Trophoblast cell (in vitro differentiated cells and primary cell): ENCODE measurements around the gene RIC8B.
"Not testable (repeated sequence)": the region's sequence is repeated elsewhere in the genome, so short reads cannot be mapped to it uniquely, and the experiment has no call there.

Source experiments
- DNase-seq, 2 donors: peaks; one replicate each; pipeline ENCODE4 v3.0.0-alpha.2; 2016
- H2AFZ ChIP-seq: 2 replicates; pipeline ENCODE4 v1.6.1; 2013; ENCODE audit warnings: low read length, moderate library complexity, mild to moderate bottlenecking; ENCODE audit not compliant: insufficient read depth, poor library complexity
- H2AK5ac ChIP-seq: 2 replicates; pipeline ENCODE4 v1.6.1; 2013; ENCODE audit warnings: mild to moderate bottlenecking, low read length
- H2BK120ac ChIP-seq: 2 replicates; pipeline ENCODE4 v1.6.1; 2013; ENCODE audit warnings: low read length, mild to moderate bottlenecking, moderate library complexity; ENCODE audit not compliant: insufficient read depth, poor library complexity
- H2BK12ac ChIP-seq: 2 replicates; pipeline ENCODE4 v1.6.1; 2013; ENCODE audit warnings: mild to moderate bottlenecking, low read length, moderate library complexity
- H2BK5ac ChIP-seq: 2 replicates; pipeline ENCODE4 v1.6.1; 2013; ENCODE audit warnings: low read length, low read depth, moderate library complexity, mild to moderate bottlenecking; ENCODE audit not compliant: poor library complexity
- H3K14ac ChIP-seq: 2 replicates; pipeline ENCODE4 v1.6.1; 2013; ENCODE audit warnings: mild to moderate bottlenecking, low read length
- H3K18ac ChIP-seq: 2 replicates; pipeline ENCODE4 v1.6.1; 2013; ENCODE audit warnings: mild to moderate bottlenecking, low read length
- H3K23ac ChIP-seq: 2 replicates; pipeline ENCODE4 v1.6.1; 2013; ENCODE audit warnings: low read length
- H3K27ac ChIP-seq: 2 replicates; pipeline ENCODE4 v1.5.1; 2013; ENCODE audit warnings: low read depth, mild to moderate bottlenecking, inconsistent platforms, low read length, moderate library complexity
- H3K27me3 ChIP-seq: 2 replicates; pipeline ENCODE4 v1.6.1; 2013; ENCODE audit warnings: inconsistent platforms, mild to moderate bottlenecking, low read length, moderate library complexity; ENCODE audit not compliant: insufficient read depth
- H3K36me3 ChIP-seq, 2 experiments: 1 replicate in 1 of 2; 2 replicates in 1 of 2; pipeline ENCODE4 v1.6.1; 2013; ENCODE audit warnings: low read length in 2 of 2, mild to moderate bottlenecking in 2 of 2, moderate library complexity in 1 of 2; ENCODE audit not compliant: insufficient read depth in 2 of 2, control insufficient read depth in 1 of 2
- H3K4ac ChIP-seq: 2 replicates; pipeline ENCODE4 v1.6.1; 2013; ENCODE audit warnings: low read depth, mild to moderate bottlenecking, low read length, moderate library complexity
- H3K4me1 ChIP-seq, 2 experiments: 1 replicate in 1 of 2; 2 replicates in 1 of 2; pipeline ENCODE4 v1.6.1; 2013; ENCODE audit warnings: low read length in 2 of 2, mild to moderate bottlenecking in 2 of 2, moderate library complexity in 1 of 2; ENCODE audit not compliant: insufficient read depth in 2 of 2, control insufficient read depth in 1 of 2
- H3K4me2 ChIP-seq: 2 replicates; pipeline ENCODE4 v1.6.1; 2013; ENCODE audit warnings: inconsistent platforms, mild to moderate bottlenecking, low read length, moderate library complexity
- H3K4me3 ChIP-seq: 2 replicates; pipeline ENCODE4 v1.5.1; 2013; ENCODE audit warnings: mild to moderate bottlenecking, low read depth, low read length, inconsistent platforms
- H3K79me1 ChIP-seq: one replicate; pipeline ENCODE4 v1.6.1; 2013; ENCODE audit warnings: low read length
- H3K79me2 ChIP-seq: 2 replicates; pipeline ENCODE4 v1.6.1; 2013; ENCODE audit warnings: low read length, mild to moderate bottlenecking; ENCODE audit not compliant: control insufficient read depth, insufficient read depth, poor library complexity
- H3K9ac ChIP-seq: 2 replicates; pipeline ENCODE4 v1.6.1; 2013; ENCODE audit warnings: mild to moderate bottlenecking, low read length
- H3K9me3 ChIP-seq: 2 replicates; pipeline ENCODE4 v1.6.1; 2013; ENCODE audit warnings: low read depth, mild to moderate bottlenecking, control low read depth, inconsistent platforms, low read length; ENCODE audit not compliant: insufficient read depth
- H4K12ac ChIP-seq: 2 replicates; pipeline ENCODE4 v1.6.1; 2013; ENCODE audit warnings: low read depth, mild to moderate bottlenecking, low read length, moderate library complexity
- H4K8ac ChIP-seq: 2 replicates; pipeline ENCODE4 v1.6.1; 2013; ENCODE audit warnings: low read depth, mild to moderate bottlenecking, low read length, moderate library complexity
- H4K91ac ChIP-seq: one replicate; pipeline ENCODE4 v1.6.1; 2013; ENCODE audit warnings: low read depth, mild to moderate bottlenecking, low read length, moderate library complexity
- WGBS: extraction: QIAGEN DNeasy Blood & Tissue Kit; methylation state at CpG from one replicate; pipeline ENCODE4 v1.1.7; 2013; ENCODE audit warnings: missing lambda C conversion rate; ENCODE audit not compliant: insufficient read length, insufficient coverage; ENCODE audit errors: extremely low coverage; 5-methylcytosine and 5-hydroxymethylcytosine counted together

RIC8B gene

DNA sequence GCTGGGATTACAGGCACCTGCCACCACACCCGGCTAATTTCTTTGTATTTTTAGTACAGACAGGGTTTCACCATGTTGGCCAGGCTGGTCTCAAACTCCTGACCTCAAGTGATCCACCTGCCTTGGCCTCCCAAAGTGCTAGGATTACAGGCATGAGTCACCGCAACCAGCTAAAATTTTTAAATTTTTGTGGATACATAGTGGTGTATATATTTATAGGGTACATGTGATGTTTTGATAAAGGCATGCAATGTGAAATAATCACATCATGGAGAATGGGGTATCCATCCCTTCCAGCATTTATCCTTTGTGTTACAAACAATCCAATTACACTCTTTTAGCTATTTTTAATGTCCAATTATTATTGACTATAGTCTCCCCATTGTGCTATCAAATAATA lies 147.5 kb downstream of the RIC8B start:
- not testable (repeated sequence) for H3K36me3 ChIP-seq, H3K4ac ChIP-seq, H3K23ac ChIP-seq, H3K4me2 ChIP-seq, H2AK5ac ChIP-seq, H2BK120ac ChIP-seq, H3K9me3 ChIP-seq, H3K9ac ChIP-seq, H2BK12ac ChIP-seq, H2AFZ ChIP-seq, H3K14ac ChIP-seq, H3K79me1 ChIP-seq, H3K27ac ChIP-seq, H3K27me3 ChIP-seq, H3K4me3 ChIP-seq, H4K8ac ChIP-seq, H4K91ac ChIP-seq, H3K18ac ChIP-seq, DNase-seq, H2BK5ac ChIP-seq, H4K12ac ChIP-seq, H3K4me1 ChIP-seq, H3K79me2 ChIP-seq
- WGBS, result no CpG with 5 or more reads among the region's 2 CpGs

GRCh38 chr12:106923594-106923993 lies 149.1 kb downstream of the RIC8B start:
- H2BK120ac ChIP-seq, H3K27me3 ChIP-seq, H3K4me3 ChIP-seq, H3K36me3 ChIP-seq, DNase-seq, H4K12ac ChIP-seq, H3K9ac ChIP-seq, H2AK5ac ChIP-seq, H2BK5ac ChIP-seq, H2AFZ ChIP-seq, H3K79me2 ChIP-seq, H3K4ac ChIP-seq, H3K27ac ChIP-seq, H3K4me1 ChIP-seq, H3K18ac ChIP-seq, H3K79me1 ChIP-seq, H3K4me2 ChIP-seq, H4K91ac ChIP-seq, H3K9me3 ChIP-seq, H2BK12ac ChIP-seq, H4K8ac ChIP-seq, H3K14ac ChIP-seq, H3K23ac ChIP-seq: not testable (repeated sequence)
- no CpG with 5 or more reads among the region's 2 CpGs for WGBS

DNA sequence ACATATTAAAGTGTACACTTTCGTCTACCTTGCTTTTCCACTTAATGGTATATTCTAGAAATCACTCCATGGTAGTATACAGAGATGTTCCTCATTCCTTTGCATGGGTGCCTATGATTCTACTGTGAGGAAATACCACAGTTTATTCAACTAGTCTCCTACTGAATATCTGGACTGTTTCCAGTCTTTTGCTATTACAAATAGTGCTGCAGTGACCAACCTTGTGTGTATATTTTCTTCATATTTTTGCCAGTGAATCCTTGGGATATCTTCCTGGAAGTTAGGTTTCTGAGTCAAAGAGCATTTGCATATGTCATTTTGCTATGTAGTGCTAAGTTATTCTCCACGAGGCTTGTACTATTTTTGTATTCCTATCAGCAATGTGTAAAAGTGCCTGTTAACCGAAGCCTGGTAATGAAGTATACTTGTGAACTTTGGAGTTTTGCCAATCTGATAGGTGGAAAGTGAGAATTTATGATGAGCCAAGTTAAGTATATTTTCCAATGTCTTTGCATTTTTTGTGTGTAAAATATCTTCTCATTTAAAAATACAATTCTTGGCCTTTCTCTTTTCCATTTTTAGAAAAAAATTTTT lies 149.9 kb downstream of the RIC8B start:
- WGBS, result no CpG with 5 or more reads among the region's 3 CpGs

GRCh38 chr12:106926657-106927056 lies 152.2 kb downstream of the RIC8B start:
- no CpG with 5 or more reads among the region's 1 CpG for WGBS

More for the DNA sequence above, 149.9 kb downstream of the RIC8B start:
- Histone ChIP-seq H3K9ac (no peak overlapping the region), H3K4me2 (no peak overlapping the region), H2AK5ac (no peak overlapping the region), H4K91ac (no peak overlapping the region), H2BK12ac (no peak overlapping the region), H3K14ac (no peak overlapping the region), H4K8ac (no peak overlapping the region), H3K36me3 (no peaks in the 10 kb centered on the region), H3K4ac (no peak overlapping the region), H3K18ac (no peak overlapping the region), H3K27me3 (no peaks in the 10 kb centered on the region), H3K9me3 (no peaks in the 10 kb centered on the region), H3K4me3 (no peak overlapping the region), H2BK120ac (no peak overlapping the region), H4K12ac (no peak overlapping the region), H2BK5ac (no peak overlapping the region), H3K23ac (no peak overlapping the region), H3K4me1 (no peaks in the 10 kb centered on the region), H2AFZ (no peak overlapping the region), H3K79me2 (no peaks in the 10 kb centered on the region), H3K27ac (no peak overlapping the region), H3K79me1 (no peaks in the 10 kb centered on the region)
- DNase-seq, result no peak

More at GRCh38 chr12:106926657-106927056, 152.2 kb downstream of the RIC8B start:
- no peak for DNase-seq
- Histone ChIP-seq H3K23ac (no peak overlapping the region), H2BK120ac (no peak overlapping the region), H3K18ac (no peak overlapping the region), H3K27me3 (no peaks in the 10 kb centered on the region), H3K36me3 (no peaks in the 10 kb centered on the region), H3K9ac (no peak overlapping the region), H2AFZ (no peak overlapping the region), H2BK12ac (no peak overlapping the region), H3K14ac (no peak overlapping the region), H3K4ac (no peak overlapping the region), H3K27ac (no peak overlapping the region), H3K9me3 (no peaks in the 10 kb centered on the region), H2AK5ac (no peak overlapping the region), H2BK5ac (no peak overlapping the region), H3K79me2 (no peaks in the 10 kb centered on the region), H4K91ac (no peak overlapping the region), H3K4me3 (no peak overlapping the region), H3K79me1 (no peaks in the 10 kb centered on the region), H3K4me2 (no peak overlapping the region), H4K8ac (no peak overlapping the region), H3K4me1 (no peaks in the 10 kb centered on the region), H4K12ac (no peak overlapping the region)
